HEK293T (cell line): Measurements from ENCODE around the gene BRD4.

Source experiments
- BHLHE40 ChIP-seq: fragments of 450-650 bp; IDR thresholded peaks from 2 replicates; pipeline ENCODE4 v1.6.1; 2016; ENCODE audit warnings: mild to moderate bottlenecking, moderate library complexity, borderline replicate concordance
- ELF4 ChIP-seq: fragments of 450-650 bp; IDR thresholded peaks from 2 replicates; pipeline ENCODE4 v1.6.1; 2017; ENCODE audit warnings: antibody characterized with exemption
- FOXK2 ChIP-seq: fragments of 450-650 bp; IDR thresholded peaks from 2 replicates; pipeline ENCODE4 v1.6.1; 2016; ENCODE audit warnings: mild to moderate bottlenecking
- FOXM1 ChIP-seq: fragments of 450-650 bp; IDR thresholded peaks from 2 replicates; pipeline ENCODE4 v1.6.1; 2017; ENCODE audit warnings: mild to moderate bottlenecking, borderline replicate concordance
- SP1 ChIP-seq: fragments of 450-650 bp; IDR thresholded peaks from 2 replicates; pipeline ENCODE4 v1.6.1; 2017
- SUZ12 ChIP-seq: fragments of 450-650 bp; IDR thresholded peaks from 2 replicates; pipeline ENCODE4 v1.6.1; 2016; ENCODE audit warnings: mild to moderate bottlenecking
- ZNF384 ChIP-seq: fragments of 450-650 bp; IDR thresholded peaks from 2 replicates; pipeline ENCODE4 v1.6.1; 2016

- no peak for TF ChIP-seq SUZ12
- no peak for TF ChIP-seq FOXM1
- no peak for TF ChIP-seq ELF4
- TF ChIP-seq SP1: no peak
- TF ChIP-seq FOXK2: no peak
- no peak for TF ChIP-seq ZNF384
- TF ChIP-seq BHLHE40: no peak
These were observed 44.0 kb downstream of the BRD4 start for GRCh38 chr19:15288146-15288963.
